ENCODE data around the gene MICAL3.
"Not testable (repeated sequence)": the region's sequence is repeated elsewhere in the genome, so short reads cannot be mapped to it uniquely, and the experiment has no call there.

DNA sequence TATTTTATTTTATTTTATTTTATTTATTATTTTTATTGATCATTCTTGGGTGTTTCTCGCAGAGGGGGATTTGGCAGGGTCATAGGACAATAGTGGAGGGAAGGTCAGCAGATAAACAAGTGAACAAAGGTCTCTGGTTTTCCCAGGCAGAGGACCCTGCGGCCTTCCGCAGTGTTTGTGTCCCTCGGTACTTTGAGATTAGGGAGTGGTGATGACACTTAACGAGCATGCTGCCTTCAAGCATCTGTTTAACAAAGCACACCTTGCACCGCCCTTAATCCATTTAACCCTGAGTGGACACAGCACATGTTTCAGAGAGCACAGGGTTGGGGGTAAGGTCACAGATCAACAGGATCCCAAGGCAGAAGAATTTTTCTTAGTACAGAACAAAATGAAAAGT, 16.5 kb upstream of the MICAL3 start:
- TF ChIP-seq, protein P1, sequence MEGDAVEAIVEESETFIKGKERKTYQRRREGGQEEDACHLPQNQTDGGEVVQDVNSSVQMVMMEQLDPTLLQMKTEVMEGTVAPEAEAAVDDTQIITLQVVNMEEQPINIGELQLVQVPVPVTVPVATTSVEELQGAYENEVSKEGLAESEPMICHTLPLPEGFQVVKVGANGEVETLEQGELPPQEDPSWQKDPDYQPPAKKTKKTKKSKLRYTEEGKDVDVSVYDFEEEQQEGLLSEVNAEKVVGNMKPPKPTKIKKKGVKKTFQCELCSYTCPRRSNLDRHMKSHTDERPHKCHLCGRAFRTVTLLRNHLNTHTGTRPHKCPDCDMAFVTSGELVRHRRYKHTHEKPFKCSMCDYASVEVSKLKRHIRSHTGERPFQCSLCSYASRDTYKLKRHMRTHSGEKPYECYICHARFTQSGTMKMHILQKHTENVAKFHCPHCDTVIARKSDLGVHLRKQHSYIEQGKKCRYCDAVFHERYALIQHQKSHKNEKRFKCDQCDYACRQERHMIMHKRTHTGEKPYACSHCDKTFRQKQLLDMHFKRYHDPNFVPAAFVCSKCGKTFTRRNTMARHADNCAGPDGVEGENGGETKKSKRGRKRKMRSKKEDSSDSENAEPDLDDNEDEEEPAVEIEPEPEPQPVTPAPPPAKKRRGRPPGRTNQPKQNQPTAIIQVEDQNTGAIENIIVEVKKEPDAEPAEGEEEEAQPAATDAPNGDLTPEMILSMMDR (IDR thresholded peaks at IDR 0.05), result not testable (repeated sequence)
- TF ChIP-seq POLR2A (IDR thresholded peaks at IDR 0.05), result not testable (repeated sequence)
